CD4-positive, alpha-beta T cell treated with Interleukin-21 for 1 hour (primary cell): ENCODE measurements around the gene RNF212.
A peak's percentile ranks its signal among the peaks of the same experiment; 100 is the strongest.
"Not testable (repeated sequence)": the region's sequence is repeated elsewhere in the genome, so short reads cannot be mapped to it uniquely, and the experiment has no call there.

Experiments used
- DNase-seq: peaks from one replicate; pipeline ENCODE4 v3.0.0-alpha.2; 2020

The RNF212 gene, protein sequence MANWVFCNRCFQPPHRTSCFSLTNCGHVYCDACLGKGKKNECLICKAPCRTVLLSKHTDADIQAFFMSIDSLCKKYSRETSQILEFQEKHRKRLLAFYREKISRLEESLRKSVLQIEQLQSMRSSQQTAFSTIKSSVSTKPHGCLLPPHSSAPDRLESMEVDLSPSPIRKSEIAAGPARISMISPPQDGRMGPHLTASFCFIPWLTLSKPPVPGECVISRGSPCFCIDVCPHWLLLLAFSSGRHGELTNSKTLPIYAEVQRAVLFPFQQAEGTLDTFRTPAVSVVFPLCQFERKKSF

DNA sequence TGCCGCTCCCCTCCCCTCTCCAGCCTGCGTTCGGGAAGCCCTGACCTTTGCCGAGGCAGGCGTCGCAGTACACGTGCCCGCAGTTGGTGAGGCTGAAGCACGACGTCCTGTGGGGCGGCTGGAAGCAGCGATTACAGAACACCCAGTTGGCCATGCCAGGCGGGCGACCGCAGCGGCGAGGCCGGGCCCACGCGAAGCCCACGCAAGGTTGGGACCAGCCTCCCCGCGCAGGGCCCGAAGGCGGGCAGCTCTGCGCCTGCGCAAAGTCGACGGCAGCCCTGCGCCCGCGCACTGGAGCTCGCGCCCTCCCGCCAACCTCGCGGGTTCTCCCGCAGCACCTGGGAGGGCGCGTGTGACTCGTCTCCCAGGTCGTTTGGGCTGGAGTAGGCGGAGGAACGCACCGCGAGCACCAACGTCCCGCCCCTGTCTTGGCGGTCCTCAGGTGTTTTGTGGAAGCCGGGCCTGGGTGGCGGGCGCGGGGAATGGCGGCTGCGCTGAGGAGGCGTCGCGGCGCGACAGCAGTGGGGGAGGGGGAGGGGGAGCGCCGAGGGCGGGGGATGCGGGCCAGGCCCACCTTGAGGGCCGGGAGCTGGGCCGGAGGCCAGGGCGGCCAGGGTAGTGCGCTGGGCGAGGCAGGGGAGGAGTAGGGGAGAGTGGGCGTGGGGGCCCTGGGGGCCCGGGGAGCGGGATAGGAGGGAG lies at the start of gene RNF212:
Gene RNF212 (minus strand): TSS at position 254 of the 699 bp plus-strand sequence. CDS start 100 bp downstream, at position 154.
- peak; percentile 64 for DNase-seq

DNA sequence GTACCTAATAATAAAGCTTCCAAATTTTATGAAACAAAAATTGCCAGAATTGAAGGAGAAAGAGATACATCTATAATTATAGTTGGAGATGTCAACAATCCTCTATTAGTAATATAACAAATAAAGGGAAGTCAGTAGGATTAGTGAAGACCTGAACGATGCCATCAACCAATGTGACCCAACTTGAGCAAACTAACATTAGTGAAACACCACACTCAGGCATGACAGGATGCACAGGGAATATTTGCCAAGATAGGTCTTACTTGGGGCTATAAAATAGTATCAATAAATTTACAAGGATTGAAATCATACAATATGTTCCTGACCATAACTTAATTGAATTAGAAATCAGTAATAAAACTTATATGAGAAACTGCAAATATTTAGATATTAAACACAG lies 47.0 kb upstream of the RNF212 start:
- no peak for DNase-seq

DNA sequence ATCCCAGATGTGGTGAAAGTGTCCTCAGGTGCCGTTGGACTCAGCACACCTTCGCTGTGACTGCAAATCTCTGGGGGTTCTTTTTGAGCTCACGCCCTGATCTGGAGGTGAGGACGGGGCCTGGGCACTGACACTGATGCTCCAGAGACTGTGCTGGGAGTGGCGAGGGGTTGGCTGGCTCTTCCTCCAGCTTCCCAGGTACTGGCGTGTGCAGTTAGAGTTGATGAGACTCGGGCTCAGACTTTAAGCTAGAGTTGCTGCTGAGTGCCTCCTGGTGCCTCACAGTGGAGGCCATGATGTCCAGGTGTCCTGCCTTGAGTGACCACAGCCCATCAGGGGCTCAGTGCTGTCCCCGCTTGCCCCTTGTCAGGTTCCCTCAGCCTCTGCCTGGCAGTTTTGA lies 42.7 kb upstream of the RNF212 start:
- DNase-seq = no peak

DNA sequence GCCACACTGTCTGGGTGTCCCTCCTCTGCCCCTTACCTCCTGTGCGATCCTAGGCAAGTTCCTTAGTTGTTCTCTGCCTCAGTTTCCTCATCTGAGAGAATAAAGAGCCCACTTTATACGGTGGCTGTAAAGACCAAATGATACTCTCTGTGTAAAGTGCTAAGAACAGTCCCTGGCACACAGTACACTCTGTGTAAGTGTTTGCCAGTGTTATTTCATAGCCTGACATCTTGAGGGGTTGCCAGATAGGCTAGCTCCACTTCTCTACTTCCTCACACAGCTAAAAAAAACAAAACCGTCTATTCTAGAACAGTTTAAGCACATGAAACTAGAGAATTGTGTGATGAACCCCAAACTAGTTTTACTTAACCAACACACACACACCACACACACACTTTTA lies 42.0 kb upstream of the RNF212 start:
- DNase-seq = no peak

DNA sequence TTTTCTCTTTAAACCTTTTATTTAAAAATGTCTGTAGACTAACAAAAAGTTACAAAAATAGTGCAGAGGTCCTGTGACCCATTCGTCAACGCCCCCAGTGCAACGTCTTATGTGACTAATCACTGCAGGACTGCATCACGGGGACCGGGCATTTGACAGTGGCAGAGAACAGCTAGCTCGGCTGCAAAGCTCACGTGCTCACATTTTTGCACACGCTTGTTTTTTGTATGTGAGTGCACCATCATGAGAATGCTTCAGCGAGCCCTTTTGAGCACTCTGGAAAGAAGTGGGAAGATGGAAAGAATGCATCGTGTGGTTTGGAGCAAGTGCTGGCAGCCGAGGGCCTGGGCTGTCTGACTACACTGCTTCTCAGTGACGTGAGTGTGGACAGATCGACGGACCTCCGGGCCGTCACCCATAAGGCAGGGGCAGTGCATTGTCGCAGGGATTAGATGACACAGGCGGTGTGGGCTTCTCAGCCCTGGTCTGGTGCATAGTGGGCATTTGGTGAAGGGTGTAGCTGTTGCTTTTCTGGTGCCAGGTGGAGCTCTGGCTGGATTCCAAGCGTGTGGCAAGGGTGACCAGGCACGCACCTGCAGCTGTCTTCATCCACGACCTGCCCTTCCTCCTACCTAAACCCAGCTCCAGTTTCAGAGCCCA lies 41.3 kb upstream of the RNF212 start:
- no peak for DNase-seq

DNA sequence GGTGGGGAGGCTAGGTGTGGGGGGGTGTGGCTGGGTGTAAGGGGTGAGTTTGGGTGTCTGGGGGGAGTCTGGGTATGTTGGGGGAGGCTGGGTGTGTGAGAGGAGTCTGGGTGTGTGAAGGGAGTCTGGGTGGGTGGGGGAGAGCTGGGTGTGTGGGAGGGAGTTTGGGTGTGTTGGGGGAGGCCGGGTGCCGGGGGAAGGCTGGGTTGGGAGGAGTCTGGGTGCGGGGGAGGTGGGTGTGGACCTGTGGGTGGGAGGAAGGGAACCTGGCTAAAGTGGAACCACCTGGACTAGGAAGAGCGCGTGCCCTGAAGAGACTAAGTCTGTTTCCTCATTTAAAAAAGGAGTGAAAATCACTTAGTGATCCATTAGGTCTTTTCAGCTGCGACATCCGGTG lies 40.8 kb upstream of the RNF212 start:
- no peak for DNase-seq

DNA sequence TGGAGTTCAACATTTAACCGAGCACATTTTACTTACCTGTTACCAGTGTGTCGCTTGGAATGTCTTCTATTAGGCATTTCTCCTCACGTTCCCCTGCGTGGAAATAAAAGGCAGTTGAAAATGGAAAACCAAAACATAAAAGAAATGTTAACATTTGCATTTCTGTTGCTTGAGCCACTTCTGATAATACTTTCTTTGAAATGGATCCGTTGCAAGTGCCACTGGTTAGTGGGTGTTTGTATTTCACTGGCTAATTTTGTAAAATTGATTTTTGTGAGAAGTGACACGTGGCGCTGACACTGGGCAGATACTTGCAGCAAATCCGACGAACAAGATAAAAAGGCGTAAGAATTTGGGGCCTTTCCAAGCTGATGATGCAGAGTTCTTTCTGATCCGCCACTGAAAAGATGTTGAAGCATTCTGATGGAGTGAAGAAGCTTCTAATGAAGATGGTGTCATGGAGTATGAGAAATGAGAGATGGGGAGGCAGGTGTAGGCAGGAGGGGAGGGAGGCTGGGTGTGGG lies 40.3 kb upstream of the RNF212 start:
- DNase-seq = no peak

DNA sequence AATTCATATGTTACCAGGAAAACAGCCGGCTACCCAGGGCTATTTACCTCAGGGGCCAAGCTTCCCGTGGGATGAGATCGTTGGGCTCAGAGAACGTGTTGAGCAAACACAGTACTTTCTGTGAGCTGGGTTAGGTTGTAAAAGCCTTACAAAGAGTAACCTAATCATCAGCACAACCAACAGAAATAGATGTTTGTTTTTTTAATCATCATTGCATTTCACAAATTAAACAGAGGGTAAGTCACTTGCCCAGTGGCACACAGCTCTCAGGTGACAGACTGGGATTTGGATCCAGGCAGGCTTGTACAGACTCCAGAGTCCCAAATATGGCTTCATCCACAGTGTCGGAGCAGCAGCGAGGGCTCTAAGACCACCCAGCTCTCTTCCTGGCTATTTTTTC lies 38.9 kb upstream of the RNF212 start:
- DNase-seq = no peak

DNA sequence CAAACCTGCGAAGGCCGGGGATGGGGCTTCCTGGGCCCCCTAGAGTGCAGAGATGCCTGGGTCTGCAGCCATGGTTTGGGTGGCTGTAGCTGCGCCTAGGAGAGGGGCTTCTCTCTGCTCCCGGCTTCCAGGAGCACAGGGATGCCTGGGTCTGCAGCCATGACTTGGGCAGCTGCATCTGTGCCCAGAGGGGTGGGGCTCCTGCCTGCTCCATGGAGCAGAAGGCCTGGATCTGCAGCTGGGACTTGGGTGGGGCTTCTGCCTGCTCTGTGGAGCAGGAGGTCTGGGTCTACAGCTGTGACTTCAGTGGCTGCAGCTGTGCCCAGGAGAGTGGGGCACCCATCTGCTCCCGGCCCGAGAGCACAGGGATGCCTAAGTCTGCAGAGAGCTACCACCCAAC lies 38.2 kb upstream of the RNF212 start:
- DNase-seq = no peak

DNA sequence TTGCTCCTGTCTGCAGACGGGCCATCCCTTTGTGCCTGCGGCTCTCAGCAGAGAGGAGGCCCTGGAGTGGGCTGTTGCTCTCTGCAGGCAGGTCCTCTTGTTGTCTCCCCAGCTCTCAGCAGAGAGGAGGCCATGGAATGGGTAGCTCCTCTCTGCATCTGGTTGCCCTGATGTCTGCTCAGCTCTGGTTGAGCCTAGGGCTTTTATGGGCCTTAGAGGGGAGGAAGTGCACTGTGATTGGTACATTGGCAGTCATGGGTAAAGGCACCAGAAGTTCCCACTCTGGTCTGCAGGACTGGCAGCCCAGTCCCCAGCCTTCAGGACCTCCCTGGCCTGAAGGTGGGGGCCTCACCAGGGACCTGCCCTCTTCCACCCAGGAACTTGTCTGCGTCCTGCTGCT lies 37.5 kb upstream of the RNF212 start:
- no peak for DNase-seq

DNA sequence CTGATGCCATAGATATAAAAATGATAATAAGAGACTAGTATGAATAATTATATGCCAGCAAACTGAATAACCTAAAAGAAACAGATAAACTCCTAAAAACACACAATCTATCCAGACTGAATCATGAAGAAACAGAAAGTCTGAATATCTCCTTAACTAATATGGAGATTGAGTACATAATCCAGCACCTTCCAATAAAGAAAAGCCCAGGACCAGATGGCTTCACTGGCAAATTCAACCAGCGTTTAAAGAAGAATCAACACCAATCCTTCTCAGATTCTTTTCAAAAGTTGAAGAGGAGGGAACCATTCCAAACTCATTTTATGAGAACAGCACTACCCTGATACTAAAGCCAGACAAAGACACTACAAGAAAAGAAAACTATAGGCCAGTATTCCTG lies 26.5 kb upstream of the RNF212 start:
- DNase-seq = no peak

DNA sequence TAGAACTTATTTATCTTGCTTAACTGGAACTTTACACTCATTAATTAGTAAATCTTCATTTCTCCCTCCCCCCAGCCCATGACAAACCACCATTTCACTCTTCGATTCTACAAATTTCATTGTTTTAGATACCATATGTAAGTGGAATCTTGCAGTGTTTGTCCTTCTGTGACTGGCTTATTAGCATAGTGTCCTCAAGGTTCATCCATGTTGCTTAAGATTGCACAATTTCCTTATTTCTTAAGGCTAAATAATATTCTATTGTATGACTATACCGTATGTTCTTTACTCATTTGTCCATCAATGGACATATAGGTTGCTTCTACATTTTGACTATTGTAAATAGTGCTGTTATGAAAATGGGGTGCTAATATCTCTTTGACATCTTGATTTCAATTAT lies 24.5 kb upstream of the RNF212 start:
- no peak for DNase-seq

DNA sequence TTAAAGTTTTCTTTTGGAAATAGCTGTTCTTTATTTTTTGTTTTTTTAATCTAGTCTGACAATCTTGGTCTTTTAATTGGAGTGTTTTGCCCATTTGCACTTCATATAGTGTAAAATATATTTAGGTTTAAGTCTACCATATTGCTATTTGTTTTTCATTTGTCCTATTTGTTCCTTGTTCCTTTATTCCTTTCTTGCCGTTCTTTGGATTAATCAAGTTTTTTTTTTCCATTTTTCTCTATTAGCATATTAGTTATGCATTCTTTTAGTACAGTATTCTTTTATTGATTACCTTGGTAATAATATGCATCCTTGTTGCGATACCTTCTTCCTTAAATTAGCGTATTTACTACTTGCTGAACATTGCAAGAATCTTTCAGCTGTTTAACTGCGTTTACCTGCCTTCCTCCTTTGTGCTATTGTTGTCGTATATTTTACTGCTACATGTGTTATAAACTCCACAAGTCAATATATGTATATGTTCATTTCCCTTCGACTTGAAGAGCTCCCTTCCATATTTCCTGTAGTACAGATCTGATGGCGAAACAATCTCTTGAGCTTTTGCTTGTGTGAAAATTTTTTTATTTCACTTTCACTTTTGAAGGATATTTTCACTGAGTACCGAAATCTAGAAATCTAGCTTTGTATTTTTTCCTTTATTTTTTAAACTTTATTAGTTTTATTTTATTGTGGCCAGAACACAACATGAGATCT lies 23.9 kb upstream of the RNF212 start:
- DNase-seq = peak; percentile 27

DNA sequence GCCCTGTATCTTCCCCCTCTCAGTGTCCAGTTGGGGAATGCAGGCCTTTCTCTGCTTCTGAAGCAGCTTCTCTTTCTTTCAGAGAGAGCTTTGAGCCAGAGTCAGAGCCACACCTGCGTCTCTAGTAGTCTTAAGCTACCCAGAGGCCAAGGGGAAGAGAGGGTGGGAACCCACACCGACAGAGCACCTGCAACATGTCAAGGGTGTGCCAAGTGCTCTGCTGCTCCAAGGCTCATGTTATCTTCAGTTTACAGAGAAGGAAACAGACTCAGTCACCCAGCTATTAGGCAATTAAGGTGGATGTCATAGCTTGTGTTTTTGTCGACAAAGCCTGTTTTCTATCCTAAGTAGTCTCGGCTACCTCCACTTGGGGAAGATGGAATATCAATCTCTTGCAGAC lies 22.7 kb upstream of the RNF212 start:
- DNase-seq = no peak

DNA sequence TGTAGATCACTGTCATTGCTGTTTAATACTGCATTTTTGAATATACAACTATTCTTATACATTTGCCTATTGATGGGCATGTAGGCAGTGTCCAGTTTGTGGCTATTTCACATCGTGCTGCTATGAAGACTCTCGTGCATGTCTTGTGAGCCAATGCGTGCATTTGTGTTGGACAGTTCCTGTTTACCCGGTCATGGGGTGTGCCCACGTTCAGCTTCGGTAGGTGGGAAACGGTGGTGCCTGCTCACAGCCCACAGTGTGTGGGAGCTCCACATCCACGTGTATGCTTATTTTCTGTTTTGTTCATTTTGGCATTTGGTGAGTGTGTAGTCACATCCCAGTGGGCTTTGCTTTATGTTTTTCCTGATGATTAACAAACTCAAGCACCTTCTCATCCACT lies 19.7 kb upstream of the RNF212 start:
- no peak for DNase-seq

DNA sequence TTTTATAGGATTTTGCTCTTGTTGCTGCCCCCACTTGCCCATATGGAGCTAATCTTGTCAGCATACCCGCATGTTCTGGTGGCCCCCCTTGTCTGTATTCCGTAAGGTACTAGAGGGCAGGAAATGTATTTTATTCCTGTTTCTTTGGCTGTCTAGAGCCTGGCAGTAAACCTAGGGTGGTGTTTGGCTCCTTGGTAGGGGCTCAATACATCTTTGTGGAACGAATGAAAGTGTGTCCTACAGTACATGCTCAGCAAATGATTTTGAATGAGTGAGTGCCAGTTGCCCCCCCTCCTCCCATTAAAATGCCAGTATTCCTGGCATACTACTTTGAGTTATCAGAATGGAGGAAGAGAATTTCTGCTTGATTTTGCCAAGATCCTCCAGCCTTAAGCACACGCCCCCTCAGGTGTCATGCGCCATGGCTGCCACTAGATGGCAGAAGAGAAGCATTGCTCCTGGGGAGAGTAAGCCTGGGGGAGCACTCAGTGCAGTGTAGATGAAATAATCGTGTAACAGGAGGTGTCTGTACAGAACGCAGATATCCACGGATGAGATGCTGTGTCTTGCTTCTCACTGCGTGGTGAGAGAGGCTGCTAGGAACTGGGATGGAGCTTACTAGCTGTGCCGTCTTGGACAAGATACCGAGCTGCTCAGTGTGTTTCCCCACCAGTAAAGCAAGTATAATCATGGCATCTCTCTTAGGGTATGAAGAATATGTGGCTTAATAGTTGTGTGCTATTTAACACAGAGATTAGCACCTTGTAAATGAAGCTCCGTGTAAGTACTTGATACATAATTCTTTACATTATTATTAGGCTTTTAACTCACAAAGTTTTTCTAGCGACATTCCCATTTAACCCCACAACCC lies 17.2 kb upstream of the RNF212 start:
- DNase-seq = peak; percentile 83

DNA sequence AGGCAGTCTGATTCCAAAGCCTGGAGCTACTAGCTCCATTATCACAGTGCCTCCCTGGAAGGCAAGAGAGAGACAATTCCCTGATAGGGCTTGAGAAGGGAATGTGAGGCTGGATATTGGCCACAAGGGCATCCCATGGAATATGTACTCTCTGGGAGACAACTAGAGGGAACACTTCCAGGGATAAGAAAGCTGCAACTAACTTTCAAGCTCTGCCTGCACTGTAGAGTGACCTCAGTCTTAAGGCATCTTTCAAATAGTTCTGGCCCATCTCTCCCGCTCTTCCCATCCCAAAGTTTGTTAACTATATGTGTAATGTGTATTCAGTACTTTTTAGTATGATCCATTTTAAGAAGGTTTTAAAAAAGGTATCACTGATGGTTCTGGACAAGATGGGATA lies 13.1 kb upstream of the RNF212 start:
- DNase-seq = no peak

DNA sequence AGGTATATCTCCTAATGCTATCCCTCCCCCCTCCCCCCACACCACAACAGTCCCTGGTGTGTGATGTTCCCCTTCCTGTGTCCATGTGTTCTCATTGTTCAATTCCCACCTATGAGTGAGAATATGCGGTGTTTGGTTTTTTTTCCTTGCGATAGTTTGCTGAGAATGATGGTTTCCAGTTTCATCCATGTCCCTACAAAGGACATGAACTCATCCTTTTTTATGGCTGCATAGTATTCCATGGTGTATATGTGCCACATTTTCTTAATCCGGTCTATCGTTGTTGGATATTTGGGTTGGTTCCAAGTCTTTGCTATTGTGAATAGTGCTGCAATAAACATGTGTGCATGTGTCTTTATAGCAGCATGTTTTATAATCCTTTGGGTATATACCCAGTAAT lies 12.1 kb upstream of the RNF212 start:
- DNase-seq = not testable (repeated sequence)

DNA sequence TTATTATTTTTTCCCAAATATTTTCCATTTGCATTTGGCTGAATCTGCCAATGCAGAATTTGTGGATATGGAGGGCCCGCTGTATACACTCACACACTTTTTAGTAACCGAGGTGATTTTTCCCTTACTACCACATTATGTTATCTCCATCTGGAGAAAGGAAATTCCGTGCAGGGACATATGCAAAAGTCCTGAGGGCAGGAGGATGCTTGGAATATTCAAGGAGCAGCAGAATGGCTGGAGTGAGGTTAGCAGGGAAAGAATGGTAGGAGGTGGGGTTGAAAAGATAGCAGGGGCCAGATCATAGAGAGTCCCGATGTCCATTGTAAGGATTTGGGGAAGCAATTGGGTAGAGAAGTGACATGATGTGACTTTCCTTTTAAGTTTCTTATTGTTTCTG lies 11.5 kb upstream of the RNF212 start:
- DNase-seq = no peak

DNA sequence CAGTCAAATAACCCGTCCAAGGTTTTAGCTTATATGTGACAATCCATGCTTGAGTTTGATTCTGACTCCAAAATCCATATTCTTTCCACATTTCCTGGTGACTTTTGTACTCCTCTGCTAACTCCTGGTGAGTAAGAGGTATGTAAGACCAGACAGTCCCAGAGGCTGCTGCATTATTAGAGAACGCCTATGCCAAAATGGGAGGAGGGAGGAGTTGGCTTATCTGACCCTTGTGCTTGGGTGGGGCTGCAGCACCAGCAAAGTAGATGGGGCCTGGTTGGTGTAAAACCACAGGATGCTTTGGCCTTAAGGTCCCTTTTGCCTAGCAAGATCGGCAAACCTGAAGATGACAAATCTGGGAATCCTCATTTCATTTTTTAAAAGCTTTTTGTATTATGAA lies 9.1 kb upstream of the RNF212 start:
- no peak for DNase-seq

DNA sequence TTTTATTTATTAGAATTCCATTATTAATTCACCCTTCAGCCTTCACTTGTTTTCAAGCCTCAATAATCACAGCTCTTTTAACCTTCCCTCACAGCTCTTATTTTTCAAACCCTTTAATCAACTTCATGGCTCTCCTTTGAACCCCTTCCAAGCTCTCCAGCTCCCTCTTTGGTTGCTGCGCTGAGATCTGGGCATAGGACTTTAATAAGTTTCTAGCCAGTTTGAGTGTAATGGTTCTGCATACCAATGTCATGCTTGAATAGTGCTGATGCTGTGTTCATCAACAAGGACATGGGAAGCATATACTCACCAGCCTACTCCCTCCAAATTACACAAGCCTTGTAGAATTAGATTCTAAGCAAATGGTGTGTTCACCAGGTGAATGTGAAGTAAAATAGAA lies 3.5 kb upstream of the RNF212 start:
- no peak for DNase-seq

DNA sequence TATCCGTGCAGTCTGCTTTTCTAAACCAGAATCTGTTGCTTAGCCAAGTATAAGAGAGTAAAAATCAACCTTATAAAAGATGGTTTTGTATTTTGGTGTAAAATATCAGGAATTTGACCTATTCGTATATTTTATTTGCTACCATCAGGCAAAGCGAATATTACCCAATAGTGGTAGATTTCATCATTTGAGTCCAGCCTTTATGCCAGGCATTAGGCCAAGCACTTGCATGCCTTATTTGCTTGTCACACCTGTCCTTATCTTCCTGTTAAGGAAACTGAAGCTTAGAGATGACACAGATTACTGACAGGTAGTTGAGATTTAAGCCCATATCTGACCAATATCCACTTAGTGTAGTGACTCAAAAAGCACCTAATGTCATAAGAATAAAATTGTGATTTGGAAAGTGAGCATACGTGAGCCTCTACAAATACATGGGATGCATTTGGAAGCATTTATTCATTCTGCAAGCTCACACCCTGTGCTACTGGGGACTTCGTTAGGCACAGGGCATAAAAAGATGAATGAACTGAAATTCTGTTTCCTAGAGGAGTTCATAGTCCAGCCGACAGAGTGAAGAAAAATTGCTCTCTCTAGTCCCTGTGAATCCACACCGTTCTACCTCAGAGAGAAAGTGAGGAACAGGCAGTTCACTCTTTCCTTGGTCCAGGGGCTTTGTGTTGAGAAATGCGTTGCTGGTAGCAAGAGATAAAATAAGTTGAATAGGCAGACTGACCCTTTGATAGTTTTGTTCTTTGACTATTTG lies 2.3 kb upstream of the RNF212 start:
- no peak for DNase-seq
